Suppressor macrophage treated with lipopolysaccharide for 4 hours (primary cell): Measurements from ENCODE around the gene GPR37.

Experiments used
- DNase-seq: peaks from one replicate; pipeline ENCODE4 v3.0.0-alpha.2; 2020

The GPR37 gene

DNA sequence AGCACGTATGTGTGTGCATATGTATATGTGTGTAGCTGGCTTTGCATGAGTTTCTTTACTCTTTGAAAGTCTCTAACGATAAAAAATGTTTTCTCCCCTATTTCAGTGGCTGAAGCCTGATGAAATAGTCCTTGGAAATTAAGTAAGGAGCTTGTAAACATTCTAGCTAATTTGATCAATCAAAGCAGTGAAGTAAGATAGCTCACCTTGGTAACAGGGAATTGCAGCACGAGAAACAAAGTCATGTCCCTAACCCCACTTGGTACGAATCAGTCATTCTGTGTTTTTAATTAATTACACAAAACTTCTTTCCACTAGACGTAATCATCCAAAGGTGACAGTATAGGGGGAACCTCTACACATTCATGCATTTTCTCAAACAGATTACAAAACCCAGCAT lies 41.5 kb downstream of the GPR37 start:
- no peak for DNase-seq

DNA sequence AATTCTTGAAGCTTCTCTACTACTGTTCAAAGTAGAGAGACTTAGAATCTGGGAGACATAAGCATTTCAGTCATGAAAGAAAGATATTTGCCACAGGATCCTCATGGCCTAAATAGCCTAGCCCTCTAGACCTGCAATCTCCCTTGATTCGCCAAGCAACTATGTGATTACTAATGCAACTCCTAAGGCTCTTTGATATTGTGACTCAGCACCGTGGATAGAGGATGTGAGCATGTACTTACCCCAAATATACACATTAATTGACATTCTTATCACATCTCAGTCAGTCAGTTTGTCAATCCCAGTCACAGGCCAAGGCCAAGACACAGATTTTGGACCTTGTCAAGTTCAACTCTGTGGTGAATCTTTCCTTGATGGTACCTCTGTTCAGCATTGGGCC lies 42.6 kb downstream of the GPR37 start:
- no peak for DNase-seq

- no peak for DNase-seq
These were observed 43.3 kb downstream of the GPR37 start for GRCh38 chr7:124722292-124722691.

DNA sequence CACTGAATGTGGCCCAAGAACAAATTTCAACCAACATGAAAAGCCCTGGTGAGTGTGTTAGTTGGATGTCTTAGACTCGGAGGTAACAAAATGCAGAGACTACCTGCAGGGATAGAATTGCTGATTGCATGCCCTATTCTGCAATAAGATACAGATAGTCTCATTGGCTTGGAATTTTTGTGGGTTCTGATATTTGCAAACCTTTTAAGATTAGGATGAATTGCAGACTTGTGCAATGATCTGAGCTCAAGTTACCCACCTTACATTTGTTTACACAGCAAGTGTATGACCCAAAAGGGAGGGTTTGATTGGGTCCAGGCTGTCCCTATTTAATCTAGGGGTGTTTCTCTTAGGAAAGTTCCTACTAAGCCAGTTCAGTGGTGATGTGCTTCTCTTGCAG lies 45.4 kb downstream of the GPR37 start:
- no peak for DNase-seq

- DNase-seq = no peak
These were observed 47.4 kb downstream of the GPR37 start for GRCh38 chr7:124718032-124718766.

GRCh38 chr7:124716894-124717293 lies 48.7 kb downstream of the GPR37 start:
- no peak for DNase-seq

GRCh38 chr7:124713086-124713485 lies 52.5 kb downstream of the GPR37 start:
- DNase-seq = no peak

- no peak for DNase-seq
These were observed 53.6 kb downstream of the GPR37 start for GRCh38 chr7:124712017-124712416.

DNA sequence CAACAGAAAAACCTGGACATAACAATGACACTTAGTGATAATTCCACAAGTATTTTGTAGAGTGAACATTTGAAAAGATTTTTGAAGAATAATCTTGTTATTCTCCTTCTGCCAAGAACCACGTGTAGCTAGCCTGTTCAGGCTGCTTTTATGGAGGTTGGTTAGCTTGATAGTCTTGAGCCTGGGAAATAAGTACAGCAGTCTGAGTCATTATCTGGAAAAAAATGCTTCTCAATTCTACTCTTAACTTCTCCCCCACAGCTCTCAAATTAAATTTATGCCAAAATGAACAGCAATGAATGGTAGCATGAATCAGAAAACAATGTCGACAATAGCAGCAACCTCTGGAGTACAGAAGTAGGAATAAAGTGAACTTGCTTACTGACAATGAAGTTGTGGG lies 63.2 kb downstream of the GPR37 start:
- DNase-seq = no peak

- DNase-seq = no peak
These were observed 63.6 kb downstream of the GPR37 start for GRCh38 chr7:124701955-124702354.

DNA sequence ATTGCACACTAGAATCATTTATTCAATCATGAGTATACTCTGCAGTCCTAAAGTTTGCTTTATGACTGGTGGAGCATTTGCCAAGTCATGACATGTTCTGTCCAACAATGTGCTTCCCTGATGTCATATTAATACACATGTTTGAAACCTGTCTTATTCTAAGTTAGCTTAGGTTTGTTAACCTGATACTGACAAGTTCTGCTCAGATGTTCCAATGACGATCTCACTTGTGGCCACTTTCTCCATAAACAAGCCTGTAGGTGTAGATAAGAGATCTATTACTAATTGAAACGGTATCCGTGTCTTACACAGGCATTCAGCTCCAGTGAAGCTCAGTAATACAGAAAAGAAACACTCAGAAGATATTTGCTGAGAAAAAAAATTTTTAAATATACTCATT lies 64.9 kb downstream of the GPR37 start:
- no peak for DNase-seq

- DNase-seq = no peak
These were observed 66.6 kb downstream of the GPR37 start for GRCh38 chr7:124698964-124699363.

DNA sequence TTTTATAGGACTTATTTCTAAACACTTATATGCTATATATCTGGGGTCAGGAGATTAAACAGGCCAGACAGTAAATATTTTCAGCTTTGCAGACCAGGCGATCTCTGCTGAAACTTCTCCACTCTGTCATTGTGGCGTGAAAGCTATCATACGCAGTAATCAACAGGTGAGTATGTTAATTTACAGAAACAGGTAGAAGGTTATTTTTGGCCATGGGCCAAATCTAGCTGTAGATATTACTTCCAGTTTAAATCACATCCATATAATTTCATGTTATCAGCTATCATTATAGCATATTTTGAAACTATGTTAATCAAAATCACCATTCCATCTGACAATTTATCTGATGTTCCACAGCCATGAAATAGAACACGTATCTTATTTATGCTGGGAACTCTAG lies 67.8 kb downstream of the GPR37 start:
- DNase-seq = no peak
